GM21390 (cell line): ENCODE measurements around the gene LARP1.
A peak's percentile ranks its signal among the peaks of the same experiment; 100 is the strongest.
"Not testable (repeated sequence)": the region's sequence is repeated elsewhere in the genome, so short reads cannot be mapped to it uniquely, and the experiment has no call there.

Experiments
- ATAC-seq: cut with Tn5 transposase; IDR thresholded peaks from one replicate; pipeline ENCODE4 v1.9.1; 2021; ENCODE audit not compliant: unreplicated experiment

The LARP1 gene

GRCh38 chr5:154759868-154760267 is 4.7 kb downstream of the LARP1 start:
- ATAC-seq = not testable (repeated sequence)

GRCh38 chr5:154761046-154761736 is 6.0 kb downstream of the LARP1 start:
- no peak for ATAC-seq

GRCh38 chr5:154762261-154762660 is 7.1 kb downstream of the LARP1 start:
- no peak for ATAC-seq

GRCh38 chr5:154762700-154763099 is 7.5 kb downstream of the LARP1 start:
- no peak for ATAC-seq

- no peak for ATAC-seq
These were observed 9.8 kb downstream of the LARP1 start for GRCh38 chr5:154764967-154765366.

- no peak for ATAC-seq
These were observed 10.3 kb downstream of the LARP1 start for GRCh38 chr5:154765396-154765925.

- ATAC-seq = no peak
These were observed 11.5 kb downstream of the LARP1 start for GRCh38 chr5:154766558-154767281.

- ATAC-seq = no peak
These were observed 12.4 kb downstream of the LARP1 start for GRCh38 chr5:154767576-154767975.

GRCh38 chr5:154768207-154768606 is 13.0 kb downstream of the LARP1 start:
- no peak for ATAC-seq

GRCh38 chr5:154770111-154770510 is 14.9 kb downstream of the LARP1 start:
- ATAC-seq = no peak

GRCh38 chr5:154771383-154771901 is 16.3 kb downstream of the LARP1 start:
- no peak for ATAC-seq

- ATAC-seq = no peak
These were observed 18.1 kb downstream of the LARP1 start for GRCh38 chr5:154773326-154773725.

GRCh38 chr5:154776167-154776566 is 21.0 kb downstream of the LARP1 start:
- ATAC-seq = no peak

GRCh38 chr5:154778534-154778933 is 23.4 kb downstream of the LARP1 start:
- no peak for ATAC-seq

GRCh38 chr5:154779105-154779504 is 23.9 kb downstream of the LARP1 start:
- no peak for ATAC-seq

- peak; percentile 35 for ATAC-seq
These were observed 25.0 kb downstream of the LARP1 start for GRCh38 chr5:154780128-154780527.

GRCh38 chr5:154782326-154782725 is 27.1 kb downstream of the LARP1 start:
- ATAC-seq = no peak

- peak; percentile 12 for ATAC-seq
These were observed 27.8 kb downstream of the LARP1 start for GRCh38 chr5:154782812-154783592.

- peak; percentile 67 for ATAC-seq
These were observed 28.7 kb downstream of the LARP1 start for GRCh38 chr5:154783774-154784460.

- no peak for ATAC-seq
These were observed 29.7 kb downstream of the LARP1 start for GRCh38 chr5:154784856-154785255.

- no peak for ATAC-seq
These were observed 31.2 kb downstream of the LARP1 start for GRCh38 chr5:154786414-154786813.
